NCI-H2227 (cell line): Measurements from ENCODE around the gene NTF3.

Experiments
- DNase-seq: peaks from one replicate; lab custom pipeline; 2025; ENCODE audit not compliant: unreplicated experiment; lab: John Stamatoyannopoulos, UW

Gene NTF3

GRCh38 chr12:5509557-5509956 is 77.6 kb downstream of the NTF3 start:
- DNase-seq, result no peak

GRCh38 chr12:5510251-5510805 is 78.4 kb downstream of the NTF3 start:
- no peak for DNase-seq

GRCh38 chr12:5511256-5511643 is 79.3 kb downstream of the NTF3 start:
- DNase-seq, result no peak

GRCh38 chr12:5511644-5512600 is 80.0 kb downstream of the NTF3 start:
- DNase-seq, result no peak

- no peak for DNase-seq
Observed at GRCh38 chr12:5512601-5512970, 80.7 kb downstream of the NTF3 start.

GRCh38 chr12:5513406-5513805 is 81.5 kb downstream of the NTF3 start:
- DNase-seq, result no peak

- no peak for DNase-seq
Observed at GRCh38 chr12:5514016-5514415, 82.1 kb downstream of the NTF3 start.

GRCh38 chr12:5514545-5514944 is 82.6 kb downstream of the NTF3 start:
- DNase-seq, result no peak

GRCh38 chr12:5515458-5515857 is 83.5 kb downstream of the NTF3 start:
- no peak for DNase-seq

GRCh38 chr12:5516371-5517241 is 84.7 kb downstream of the NTF3 start:
- DNase-seq, result no peak

GRCh38 chr12:5518584-5519365 is 86.9 kb downstream of the NTF3 start:
- DNase-seq, result no peak

GRCh38 chr12:5520037-5520436 is 88.1 kb downstream of the NTF3 start:
- DNase-seq, result no peak

GRCh38 chr12:5520831-5521230 is 88.9 kb downstream of the NTF3 start:
- no peak for DNase-seq

GRCh38 chr12:5521456-5522325 is 89.8 kb downstream of the NTF3 start:
- DNase-seq, result no peak

- DNase-seq, result no peak
Observed at GRCh38 chr12:5522432-5523335, 90.8 kb downstream of the NTF3 start.

- no peak for DNase-seq
Observed at GRCh38 chr12:5523396-5524115, 91.6 kb downstream of the NTF3 start.

- no peak for DNase-seq
Observed at GRCh38 chr12:5524116-5524768, 92.3 kb downstream of the NTF3 start.
